Body of pancreas (tissue), 4 donors: Measurements from ENCODE around the gene EIF3A.

ENCODE experiments used
- POLR2A ChIP-seq, 3 donors: fragments of 450-650 bp; IDR thresholded peaks; one replicate each; pipeline ENCODE4 v1.6.1; 2016; ENCODE audit warnings: antibody characterized with exemption in 3 of 3, mild to moderate bottlenecking in 2 of 3
- TF ChIP-seq, protein P1 (sequence below), 7 experiments: fragments of 450-650 bp in 4 of 7; fragments of 200-600 bp in 3 of 7; sonication (generic) in 3 of 7; IDR thresholded peaks; one replicate each; pipeline ENCODE4 v1.5.1; 2016 to 2019; ENCODE audit warnings: antibody characterized with exemption in 7 of 7

DNA sequence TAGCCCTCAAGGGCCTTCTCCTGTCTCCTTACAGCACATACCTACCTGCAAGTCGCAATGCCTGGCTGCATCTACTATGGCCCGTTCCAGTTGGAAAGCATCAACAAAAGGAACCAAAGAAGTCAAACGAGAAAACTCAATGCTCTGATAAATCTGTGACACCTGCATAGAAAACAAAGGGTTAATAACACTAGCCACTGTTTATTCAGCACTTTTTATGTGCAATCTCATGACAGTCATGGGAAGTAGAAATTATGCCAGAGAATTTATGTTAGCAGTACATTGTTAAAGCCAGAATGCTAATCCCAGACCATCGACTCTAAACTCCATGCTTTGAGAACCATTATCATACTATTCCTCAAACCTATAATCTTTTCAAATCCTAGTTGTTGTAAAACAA, 21.1 kb downstream of the EIF3A start:
- TF ChIP-seq, protein P1, sequence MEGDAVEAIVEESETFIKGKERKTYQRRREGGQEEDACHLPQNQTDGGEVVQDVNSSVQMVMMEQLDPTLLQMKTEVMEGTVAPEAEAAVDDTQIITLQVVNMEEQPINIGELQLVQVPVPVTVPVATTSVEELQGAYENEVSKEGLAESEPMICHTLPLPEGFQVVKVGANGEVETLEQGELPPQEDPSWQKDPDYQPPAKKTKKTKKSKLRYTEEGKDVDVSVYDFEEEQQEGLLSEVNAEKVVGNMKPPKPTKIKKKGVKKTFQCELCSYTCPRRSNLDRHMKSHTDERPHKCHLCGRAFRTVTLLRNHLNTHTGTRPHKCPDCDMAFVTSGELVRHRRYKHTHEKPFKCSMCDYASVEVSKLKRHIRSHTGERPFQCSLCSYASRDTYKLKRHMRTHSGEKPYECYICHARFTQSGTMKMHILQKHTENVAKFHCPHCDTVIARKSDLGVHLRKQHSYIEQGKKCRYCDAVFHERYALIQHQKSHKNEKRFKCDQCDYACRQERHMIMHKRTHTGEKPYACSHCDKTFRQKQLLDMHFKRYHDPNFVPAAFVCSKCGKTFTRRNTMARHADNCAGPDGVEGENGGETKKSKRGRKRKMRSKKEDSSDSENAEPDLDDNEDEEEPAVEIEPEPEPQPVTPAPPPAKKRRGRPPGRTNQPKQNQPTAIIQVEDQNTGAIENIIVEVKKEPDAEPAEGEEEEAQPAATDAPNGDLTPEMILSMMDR (IDR thresholded peaks at IDR 0.05): no peak
- TF ChIP-seq POLR2A (IDR thresholded peaks at IDR 0.05): no peak
